Measurements from ENCODE around the gene NRAP.

Gene NRAP

GRCh38 chr10:113573368-113573767, 90.5 kb downstream of the NRAP start:
- H3K27ac ChIP-seq, result no peak overlapping the region
- TF ChIP-seq, protein P1, sequence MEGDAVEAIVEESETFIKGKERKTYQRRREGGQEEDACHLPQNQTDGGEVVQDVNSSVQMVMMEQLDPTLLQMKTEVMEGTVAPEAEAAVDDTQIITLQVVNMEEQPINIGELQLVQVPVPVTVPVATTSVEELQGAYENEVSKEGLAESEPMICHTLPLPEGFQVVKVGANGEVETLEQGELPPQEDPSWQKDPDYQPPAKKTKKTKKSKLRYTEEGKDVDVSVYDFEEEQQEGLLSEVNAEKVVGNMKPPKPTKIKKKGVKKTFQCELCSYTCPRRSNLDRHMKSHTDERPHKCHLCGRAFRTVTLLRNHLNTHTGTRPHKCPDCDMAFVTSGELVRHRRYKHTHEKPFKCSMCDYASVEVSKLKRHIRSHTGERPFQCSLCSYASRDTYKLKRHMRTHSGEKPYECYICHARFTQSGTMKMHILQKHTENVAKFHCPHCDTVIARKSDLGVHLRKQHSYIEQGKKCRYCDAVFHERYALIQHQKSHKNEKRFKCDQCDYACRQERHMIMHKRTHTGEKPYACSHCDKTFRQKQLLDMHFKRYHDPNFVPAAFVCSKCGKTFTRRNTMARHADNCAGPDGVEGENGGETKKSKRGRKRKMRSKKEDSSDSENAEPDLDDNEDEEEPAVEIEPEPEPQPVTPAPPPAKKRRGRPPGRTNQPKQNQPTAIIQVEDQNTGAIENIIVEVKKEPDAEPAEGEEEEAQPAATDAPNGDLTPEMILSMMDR (IDR thresholded peaks at IDR 0.05), result no peak
- TF ChIP-seq ZFX (IDR thresholded peaks at IDR 0.05; ENCODE audit: borderline replicate concordance), result no peak

DNA sequence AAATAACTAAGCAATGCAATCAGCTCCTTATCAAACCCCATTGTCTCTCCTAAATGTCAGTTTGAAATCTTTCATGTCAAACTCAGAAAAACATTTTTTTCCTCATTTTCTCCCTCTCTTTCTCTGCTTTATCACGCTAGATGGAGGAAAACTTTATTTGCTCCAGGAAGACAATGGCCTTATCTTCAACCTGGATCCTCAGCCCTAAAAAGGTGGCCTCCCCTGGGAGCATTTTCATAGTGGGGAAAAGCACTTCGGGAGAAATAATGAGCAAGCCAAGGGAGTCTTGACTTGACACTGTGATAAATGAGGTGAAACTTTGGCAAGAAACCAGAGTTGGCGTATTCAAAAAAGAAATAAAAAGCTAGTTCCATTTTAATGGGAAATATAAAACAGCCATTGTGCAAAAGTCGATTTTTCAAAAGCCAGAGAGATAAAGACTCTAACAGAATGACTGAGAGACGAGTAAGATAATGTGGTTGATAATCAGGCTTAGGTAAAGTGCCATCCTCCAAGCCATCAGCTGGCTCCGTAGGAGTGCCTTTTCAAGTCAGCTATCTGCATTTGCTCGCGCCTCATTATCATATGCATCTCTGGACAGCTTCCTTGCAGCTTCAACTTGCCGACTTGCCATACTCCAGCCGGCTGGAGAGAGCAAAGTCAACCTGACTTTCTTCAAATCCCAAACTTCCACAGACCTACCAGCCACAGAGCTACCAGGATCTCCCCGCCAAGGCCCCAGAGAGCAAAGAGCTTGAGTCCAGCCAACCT, 91.1 kb downstream of the NRAP start:
- TF ChIP-seq ZFX (IDR thresholded peaks at IDR 0.05; ENCODE audit: borderline replicate concordance), result no peak
- TF ChIP-seq, protein P1 (IDR thresholded peaks at IDR 0.05), result no peak
- no peak overlapping the region for H3K27ac ChIP-seq

- TF ChIP-seq, protein P1 (IDR thresholded peaks at IDR 0.05), result no peak
- TF ChIP-seq ZFX (IDR thresholded peaks at IDR 0.05; ENCODE audit: borderline replicate concordance), result no peak
- H3K27ac ChIP-seq, result no peak overlapping the region
These were observed 94.3 kb downstream of the NRAP start for GRCh38 chr10:113569576-113569975.

DNA sequence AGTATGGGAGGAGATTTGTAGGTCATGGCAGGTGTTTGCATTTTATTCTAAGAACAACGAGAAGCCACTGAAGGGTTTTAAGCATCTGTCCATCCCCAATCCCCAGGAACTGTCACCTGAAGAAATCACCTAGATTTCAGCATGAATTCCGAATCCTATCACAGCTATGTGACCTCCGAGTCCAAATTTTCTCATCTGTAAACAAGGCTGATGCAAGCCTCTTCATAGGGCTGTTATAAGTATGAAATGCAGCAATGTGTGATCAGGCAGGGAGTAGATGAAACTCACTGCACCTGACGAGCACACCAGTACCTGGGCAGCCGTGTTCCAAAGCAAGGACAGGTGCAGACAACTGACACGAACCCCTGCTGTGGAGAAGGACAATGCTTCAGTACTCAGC, 97.0 kb downstream of the NRAP start:
- TF ChIP-seq, protein P1 (IDR thresholded peaks at IDR 0.05), result no peak
- TF ChIP-seq ZFX (IDR thresholded peaks at IDR 0.05; ENCODE audit: borderline replicate concordance), result no peak
- H3K27ac ChIP-seq, result no peak overlapping the region

GRCh38 chr10:113565364-113565763, 98.5 kb downstream of the NRAP start:
- TF ChIP-seq, protein P1 (IDR thresholded peaks at IDR 0.05), result no peak
- no peak for TF ChIP-seq ZFX (IDR thresholded peaks at IDR 0.05; ENCODE audit: borderline replicate concordance)
- no peak overlapping the region for H3K27ac ChIP-seq

- H3K27ac ChIP-seq, result no peak overlapping the region
- TF ChIP-seq, protein P1 (IDR thresholded peaks at IDR 0.05), result peak; percentile 96
- no peak for TF ChIP-seq ZFX (IDR thresholded peaks at IDR 0.05; ENCODE audit: borderline replicate concordance)
These were observed 100.3 kb downstream of the NRAP start for GRCh38 chr10:113563306-113564088.

DNA sequence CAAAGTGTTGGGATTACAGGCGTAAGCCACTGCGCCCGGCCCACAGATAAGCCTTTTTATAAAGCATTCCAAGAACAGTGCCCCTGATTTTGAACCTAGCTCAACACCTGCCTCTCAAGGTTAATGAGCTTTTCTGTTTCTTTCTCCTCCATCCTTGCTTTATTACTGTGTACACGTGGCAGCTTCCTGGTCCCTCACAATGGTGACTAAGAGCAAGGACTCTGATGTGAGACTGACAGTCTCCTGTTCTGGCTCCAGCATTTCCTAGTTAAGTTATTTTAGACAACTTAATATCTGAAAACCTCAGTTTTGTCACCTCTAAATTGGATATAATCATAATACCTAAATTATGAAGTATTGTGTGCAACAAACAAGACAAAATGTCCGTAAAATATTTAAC, 101.1 kb downstream of the NRAP start:
- no peak overlapping the region for H3K27ac ChIP-seq
- no peak for TF ChIP-seq ZFX (IDR thresholded peaks at IDR 0.05; ENCODE audit: borderline replicate concordance)
- TF ChIP-seq, protein P1 (IDR thresholded peaks at IDR 0.05), result no peak

Measured in 22Rv1 (cell line).